Uterus (tissue), 2 donors: Measurements from ENCODE around the gene NPIPA8.
"Not testable (repeated sequence)": the region's sequence is repeated elsewhere in the genome, so short reads cannot be mapped to it uniquely, and the experiment has no call there.

Experiments
- POLR2A ChIP-seq, 2 donors: fragments of 450-650 bp; IDR thresholded peaks; one replicate each; pipeline ENCODE4 v1.6.1; 2016; ENCODE audit warnings: antibody characterized with exemption in 2 of 2, mild to moderate bottlenecking in 1 of 2, moderate library complexity in 1 of 2
- TF ChIP-seq, protein P1 (sequence below), 4 experiments: fragments of 200-600 bp in 2 of 4; fragments of 450-650 bp in 2 of 4; sonication (generic) in 2 of 4; IDR thresholded peaks; one replicate each; pipeline ENCODE4 v1.5.1; 2016 to 2019; ENCODE audit warnings: antibody characterized with exemption in 4 of 4, mild to moderate bottlenecking in 2 of 4, moderate library complexity in 1 of 4

DNA sequence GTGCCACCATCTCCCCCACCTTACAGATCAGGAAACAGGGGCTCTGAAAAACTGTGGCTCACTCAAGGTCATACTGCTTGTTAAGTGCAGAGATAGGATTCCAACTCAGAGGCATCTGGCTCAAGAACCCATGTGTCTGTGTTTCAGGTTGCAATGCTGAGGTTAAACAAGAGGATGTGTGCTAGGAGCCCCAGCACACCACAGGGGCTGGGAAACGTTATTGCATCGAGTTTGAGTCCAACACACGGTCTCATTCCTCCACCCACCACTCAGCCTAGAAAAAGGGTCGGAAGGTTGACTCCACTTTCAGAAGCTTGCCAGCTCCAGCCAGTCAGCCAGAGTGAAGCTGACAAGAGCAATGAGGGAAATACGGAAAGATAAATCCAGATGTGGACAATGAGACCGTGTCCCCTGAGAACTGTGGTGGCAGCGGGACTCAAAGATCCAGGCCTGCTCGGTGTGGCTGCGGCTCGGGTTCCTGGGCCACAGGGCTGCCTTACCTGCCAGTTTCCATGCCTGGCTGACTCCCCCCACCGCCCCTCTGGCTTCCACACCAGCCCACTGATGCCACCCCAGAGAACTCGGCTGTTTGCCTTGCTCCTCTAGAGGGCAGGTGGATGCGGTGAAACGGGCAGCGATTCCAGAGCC is 33.4 kb downstream of the NPIPA8 start:
- TF ChIP-seq, protein P1, sequence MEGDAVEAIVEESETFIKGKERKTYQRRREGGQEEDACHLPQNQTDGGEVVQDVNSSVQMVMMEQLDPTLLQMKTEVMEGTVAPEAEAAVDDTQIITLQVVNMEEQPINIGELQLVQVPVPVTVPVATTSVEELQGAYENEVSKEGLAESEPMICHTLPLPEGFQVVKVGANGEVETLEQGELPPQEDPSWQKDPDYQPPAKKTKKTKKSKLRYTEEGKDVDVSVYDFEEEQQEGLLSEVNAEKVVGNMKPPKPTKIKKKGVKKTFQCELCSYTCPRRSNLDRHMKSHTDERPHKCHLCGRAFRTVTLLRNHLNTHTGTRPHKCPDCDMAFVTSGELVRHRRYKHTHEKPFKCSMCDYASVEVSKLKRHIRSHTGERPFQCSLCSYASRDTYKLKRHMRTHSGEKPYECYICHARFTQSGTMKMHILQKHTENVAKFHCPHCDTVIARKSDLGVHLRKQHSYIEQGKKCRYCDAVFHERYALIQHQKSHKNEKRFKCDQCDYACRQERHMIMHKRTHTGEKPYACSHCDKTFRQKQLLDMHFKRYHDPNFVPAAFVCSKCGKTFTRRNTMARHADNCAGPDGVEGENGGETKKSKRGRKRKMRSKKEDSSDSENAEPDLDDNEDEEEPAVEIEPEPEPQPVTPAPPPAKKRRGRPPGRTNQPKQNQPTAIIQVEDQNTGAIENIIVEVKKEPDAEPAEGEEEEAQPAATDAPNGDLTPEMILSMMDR (IDR thresholded peaks at IDR 0.05) = not testable (repeated sequence)
- TF ChIP-seq POLR2A (IDR thresholded peaks at IDR 0.05) = not testable (repeated sequence)
